KMS-11 (cell line): Measurements from ENCODE around the gene TRAF3IP1.
"Not testable (repeated sequence)": the region's sequence is repeated elsewhere in the genome, so short reads cannot be mapped to it uniquely, and the experiment has no call there.

Experiments used
- H2AFZ ChIP-seq: fragments of 200-600 bp; sonication (generic); 2 replicates; pipeline ENCODE4 v1.6.1; 2016; ENCODE audit warnings: antibody characterized with exemption, mixed run types, low read depth
- H3K27ac ChIP-seq: fragments of 200-600 bp; sonication (generic); 2 replicates; pipeline ENCODE4 v1.6.1; 2016; ENCODE audit warnings: mild to moderate bottlenecking, mixed run types
- H3K27me3 ChIP-seq: fragments of 200-600 bp; sonication (generic); 2 replicates; pipeline ENCODE4 v1.6.1; 2017; ENCODE audit warnings: mild to moderate bottlenecking, low read depth, mixed run types, moderate library complexity; ENCODE audit not compliant: insufficient read depth
- H3K36me3 ChIP-seq: fragments of 200-600 bp; sonication (generic); 2 replicates; pipeline ENCODE4 v1.6.1; 2017; ENCODE audit warnings: mild to moderate bottlenecking, mixed run types; ENCODE audit not compliant: insufficient read depth
- H3K4me1 ChIP-seq: fragments of 200-600 bp; sonication (generic); 2 replicates; pipeline ENCODE4 v1.6.1; 2016; ENCODE audit warnings: mild to moderate bottlenecking, low read depth, mixed run types; ENCODE audit not compliant: poor library complexity, severe bottlenecking
- H3K4me2 ChIP-seq: fragments of 200-600 bp; sonication (generic); 2 replicates; pipeline ENCODE4 v1.7.0; 2016; ENCODE audit warnings: mild to moderate bottlenecking, mixed run types
- H3K4me3 ChIP-seq: fragments of 200-600 bp; sonication (generic); IDR thresholded peaks from 2 replicates; pipeline ENCODE4 v1.6.1; 2017; ENCODE audit warnings: low read depth, low read length, mixed read lengths; ENCODE audit not compliant: insufficient read depth
- H3K79me2 ChIP-seq: fragments of 200-600 bp; sonication (generic); 2 replicates; pipeline ENCODE4 v1.6.1; 2016; ENCODE audit warnings: low read depth, mixed run types; ENCODE audit not compliant: insufficient read depth
- H3K9ac ChIP-seq: fragments of 200-600 bp; sonication (generic); 2 replicates; pipeline ENCODE4 v1.6.1; 2016; ENCODE audit warnings: mild to moderate bottlenecking, mixed run types
- H4K20me1 ChIP-seq: fragments of 200-600 bp; sonication (generic); 2 replicates; pipeline ENCODE4 v1.6.1; 2016; ENCODE audit warnings: mild to moderate bottlenecking, mixed run types; ENCODE audit not compliant: insufficient read depth
- CTCF ChIP-seq: fragments of 200-600 bp; sonication (generic); conservative IDR thresholded peaks from 2 replicates; pipeline ENCODE4 v1.6.1; 2017; ENCODE audit warnings: low read depth, mild to moderate bottlenecking, antibody characterized with exemption, low read length, moderate library complexity, mixed read lengths

The TRAF3IP1 gene

GRCh38 chr2:238403632-238404405 is 83.5 kb downstream of the TRAF3IP1 start:
- Histone ChIP-seq H3K27ac (no peak overlapping the region), H4K20me1 (no peaks in the 10 kb centered on the region), H3K9ac (no peak overlapping the region), H3K4me1 (no peaks in the 10 kb centered on the region), H3K4me3 (no peak overlapping the region), H3K4me2 (no peak overlapping the region), H3K79me2 (no peaks in the 10 kb centered on the region), H2AFZ (no peak overlapping the region), H3K36me3 (no peaks in the 10 kb centered on the region), H3K27me3 (no peaks in the 10 kb centered on the region)
- TF ChIP-seq CTCF: no peak

GRCh38 chr2:238404406-238405216 is 84.3 kb downstream of the TRAF3IP1 start:
- Histone ChIP-seq H4K20me1 (no peaks in the 10 kb centered on the region), H3K9ac (no peak overlapping the region), H3K27ac (no peak overlapping the region), H3K27me3 (no peaks in the 10 kb centered on the region), H3K4me2 (no peak overlapping the region), H3K4me3 (no peak overlapping the region), H3K4me1 (no peaks in the 10 kb centered on the region), H3K79me2 (no peaks in the 10 kb centered on the region), H2AFZ (no peak overlapping the region), H3K36me3 (no peaks in the 10 kb centered on the region)
- no peak for TF ChIP-seq CTCF

GRCh38 chr2:238405217-238405555 is 84.9 kb downstream of the TRAF3IP1 start:
- not testable (repeated sequence) for H4K20me1 ChIP-seq, H3K4me3 ChIP-seq, H3K79me2 ChIP-seq, H3K36me3 ChIP-seq, H3K4me2 ChIP-seq, H3K27ac ChIP-seq, H3K4me1 ChIP-seq, H2AFZ ChIP-seq, H3K9ac ChIP-seq, H3K27me3 ChIP-seq

GRCh38 chr2:238406221-238406997 is 86.1 kb downstream of the TRAF3IP1 start:
- no peak overlapping the region for H3K27ac ChIP-seq
- no peaks in the 10 kb centered on the region for H3K79me2 ChIP-seq
- no peak overlapping the region for H3K4me3 ChIP-seq
- H3K36me3 ChIP-seq: no peaks in the 10 kb centered on the region
- no peaks in the 10 kb centered on the region for H4K20me1 ChIP-seq
- TF ChIP-seq CTCF: no peak
- H3K4me2 ChIP-seq: no peak overlapping the region
- no peak overlapping the region for H3K9ac ChIP-seq
- H3K4me1 ChIP-seq: no peaks in the 10 kb centered on the region
- H2AFZ ChIP-seq: no peak overlapping the region
- H3K27me3 ChIP-seq: no peaks in the 10 kb centered on the region
